ENCODE measurements around the gene BNIP3.
A peak's percentile ranks its signal among the peaks of the same experiment; 100 is the strongest.
"Not testable (repeated sequence)": the region's sequence is repeated elsewhere in the genome, so short reads cannot be mapped to it uniquely, and the experiment has no call there.

Gene BNIP3

GRCh38 chr10:131971591-131971990, 10.1 kb downstream of the BNIP3 start:
- in situ Hi-C loops (cut with HindIII; ENCODE audit: low pct_unique_long_range_greater_than_20kb, low sequenced_read_pairs): no loop called here
- no peak for DNase-seq (ENCODE audit: low read depth in 1 of 2, low spot score in 1 of 2)
- TF ChIP-seq JUND (IDR thresholded peaks at IDR 0.05; ENCODE audit: low read depth): no peak

GRCh38 chr10:131970946-131971345, 10.8 kb downstream of the BNIP3 start:
- no peak for TF ChIP-seq JUND (IDR thresholded peaks at IDR 0.05; ENCODE audit: low read depth)
- DNase-seq (ENCODE audit: low read depth in 1 of 2, low spot score in 1 of 2): no peak
- in situ Hi-C loops (cut with HindIII; ENCODE audit: low pct_unique_long_range_greater_than_20kb, low sequenced_read_pairs): no loop called here

DNA sequence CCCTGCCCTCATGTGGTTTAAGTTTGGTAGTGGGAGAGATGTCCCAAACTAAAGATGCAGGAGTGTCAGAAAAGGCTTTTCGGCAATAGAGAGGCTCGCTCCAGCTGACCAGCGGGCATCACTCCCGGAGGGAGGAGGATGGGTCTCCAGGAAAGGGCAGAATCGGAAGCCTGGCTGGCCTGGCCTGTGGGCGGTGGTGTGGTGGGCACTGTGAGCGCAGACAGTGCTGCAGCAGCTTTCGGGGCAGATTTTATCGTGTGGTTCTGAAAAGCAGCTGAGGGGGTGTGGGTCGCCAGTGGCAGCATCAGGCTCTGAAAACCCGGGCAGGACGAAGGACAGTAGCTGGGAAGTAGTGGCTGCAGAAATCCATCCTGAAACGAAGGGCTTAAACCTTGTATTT, 12.8 kb downstream of the BNIP3 start:
- no peak for TF ChIP-seq JUND (IDR thresholded peaks at IDR 0.05; ENCODE audit: low read depth)
- no peak for DNase-seq (ENCODE audit: low read depth in 1 of 2, low spot score in 1 of 2)
- in situ Hi-C loops (cut with HindIII; ENCODE audit: low pct_unique_long_range_greater_than_20kb, low sequenced_read_pairs): no loop called here

DNA sequence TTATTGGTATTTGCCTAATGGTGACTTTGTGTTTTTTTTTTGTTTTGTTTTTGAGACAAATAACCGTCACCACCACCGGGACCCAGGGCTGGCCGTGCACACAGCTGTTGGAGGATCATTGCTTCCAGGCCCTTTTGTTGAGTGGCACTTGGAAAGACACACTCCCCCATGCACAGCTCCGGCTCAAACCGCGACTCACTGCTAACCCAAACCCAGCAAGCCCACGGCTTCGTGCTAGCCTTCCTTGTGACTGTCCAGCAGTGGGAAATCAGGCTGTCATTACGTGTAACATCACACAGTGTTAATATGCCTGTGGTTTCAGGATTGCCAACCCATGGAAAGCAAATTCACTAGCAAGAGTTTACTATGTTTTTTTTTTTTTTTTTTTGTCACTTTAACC, 17.4 kb downstream of the BNIP3 start:
- in situ Hi-C loops (cut with HindIII; ENCODE audit: low pct_unique_long_range_greater_than_20kb, low sequenced_read_pairs): no loop called here
- no peak for DNase-seq (ENCODE audit: low read depth in 1 of 2, low spot score in 1 of 2)

GRCh38 chr10:131963811-131964210, 17.9 kb downstream of the BNIP3 start:
- no peak for TF ChIP-seq JUND (IDR thresholded peaks at IDR 0.05; ENCODE audit: low read depth)
- in situ Hi-C loops (cut with HindIII; ENCODE audit: low pct_unique_long_range_greater_than_20kb, low sequenced_read_pairs): no loop called here
- DNase-seq (ENCODE audit: low read depth in 1 of 2, low spot score in 1 of 2): no peak

More for the DNA sequence above, 17.4 kb downstream of the BNIP3 start:
- no peak for TF ChIP-seq JUND (IDR thresholded peaks at IDR 0.05; ENCODE audit: low read depth)

- DNase-seq (ENCODE audit: low read depth in 1 of 2, low spot score in 1 of 2): no peak
- in situ Hi-C loops (cut with HindIII; ENCODE audit: low pct_unique_long_range_greater_than_20kb, low sequenced_read_pairs): no loop called here
These were observed 18.4 kb downstream of the BNIP3 start for GRCh38 chr10:131963350-131963749.

DNA sequence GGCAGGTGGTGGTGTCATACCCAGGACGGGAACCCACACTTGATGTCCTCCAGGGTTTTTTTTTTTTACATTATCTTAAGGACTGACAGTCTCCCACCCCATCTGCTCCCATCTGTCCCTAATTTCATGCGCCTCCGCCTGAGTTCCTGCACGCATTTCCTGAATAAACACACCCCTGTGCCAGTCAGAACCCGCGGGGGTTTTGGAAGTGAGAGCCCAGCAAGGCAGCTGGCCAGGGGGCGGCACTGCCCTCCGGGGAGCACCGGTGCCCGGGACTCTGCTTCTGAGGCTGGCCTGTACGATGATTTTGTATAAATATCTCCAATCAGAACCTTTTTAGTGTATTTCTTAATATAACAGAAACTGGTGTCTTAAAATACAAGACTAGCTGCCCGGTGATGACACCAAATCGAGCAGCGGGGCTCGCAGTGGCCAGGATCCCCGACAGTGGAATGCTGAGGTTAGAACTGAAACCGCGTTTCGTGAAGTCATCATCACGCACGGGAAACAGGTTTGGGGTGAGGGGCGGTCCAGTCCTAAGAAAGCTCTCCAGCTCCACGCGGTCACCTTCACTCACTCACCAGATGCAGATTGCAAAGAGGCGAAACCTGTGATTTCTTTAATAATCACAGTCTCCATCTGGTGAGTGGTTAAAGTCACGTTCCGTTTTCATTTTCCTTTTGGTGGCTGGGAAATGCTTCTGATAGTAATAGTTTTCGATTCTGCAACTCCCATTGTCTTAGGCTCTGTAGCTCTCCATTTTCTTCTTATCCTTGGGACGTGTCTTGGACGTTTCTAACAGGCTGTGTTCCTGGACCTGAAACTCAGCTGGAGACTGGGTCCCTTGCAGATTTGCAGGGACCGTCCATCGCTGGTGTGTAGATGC, 19.7 kb downstream of the BNIP3 start:
- in situ Hi-C loops (cut with HindIII; ENCODE audit: low pct_unique_long_range_greater_than_20kb, low sequenced_read_pairs): no loop called here
- TF ChIP-seq JUND (IDR thresholded peaks at IDR 0.05; ENCODE audit: low read depth): no peak
- DNase-seq (ENCODE audit: low read depth in 1 of 2, low spot score in 1 of 2): peak in 1 of 2 experiments; percentile 59

More at GRCh38 chr10:131963350-131963749, 18.4 kb downstream of the BNIP3 start:
- TF ChIP-seq JUND (IDR thresholded peaks at IDR 0.05; ENCODE audit: low read depth): no peak

DNA sequence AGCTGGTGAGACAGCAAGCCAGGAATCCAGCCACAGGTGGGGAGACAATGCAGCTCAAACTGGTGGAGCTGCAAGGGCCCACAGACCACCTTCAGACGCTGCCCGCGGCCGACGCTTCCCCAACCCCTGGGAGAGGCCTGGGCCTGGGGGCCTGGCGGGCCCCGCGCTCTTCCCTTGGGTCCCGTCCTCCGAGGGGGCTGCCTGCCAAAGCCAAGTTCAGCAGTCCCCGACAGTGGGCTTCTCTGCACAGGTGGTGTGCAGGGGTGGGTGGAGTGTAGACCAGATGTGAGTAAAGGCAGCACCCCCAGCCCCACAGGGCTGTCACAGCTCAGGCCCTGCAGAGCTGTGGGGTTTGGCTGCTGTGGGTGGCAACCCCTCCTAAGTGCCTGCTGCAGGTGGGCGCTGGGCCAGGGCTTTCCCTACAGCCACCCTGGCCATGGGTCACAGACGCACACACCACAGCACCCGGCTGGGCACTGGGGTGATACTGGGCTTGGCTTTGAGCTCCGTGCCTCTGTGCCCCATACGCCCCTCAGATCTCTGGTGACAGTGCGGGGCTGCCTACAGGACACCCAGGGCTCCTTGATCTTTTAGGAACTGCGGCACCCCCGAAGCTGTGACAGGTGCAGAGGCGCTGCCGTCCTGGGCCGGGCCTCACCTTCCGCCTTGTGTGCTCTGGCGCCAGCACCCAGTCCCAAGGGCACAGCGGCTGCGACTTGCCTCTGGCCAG, 20.5 kb downstream of the BNIP3 start:
- no peak for TF ChIP-seq JUND (IDR thresholded peaks at IDR 0.05; ENCODE audit: low read depth)
- DNase-seq (ENCODE audit: low read depth in 1 of 2, low spot score in 1 of 2): no peak
- in situ Hi-C loops (cut with HindIII; ENCODE audit: low pct_unique_long_range_greater_than_20kb, low sequenced_read_pairs): no loop called here

DNA sequence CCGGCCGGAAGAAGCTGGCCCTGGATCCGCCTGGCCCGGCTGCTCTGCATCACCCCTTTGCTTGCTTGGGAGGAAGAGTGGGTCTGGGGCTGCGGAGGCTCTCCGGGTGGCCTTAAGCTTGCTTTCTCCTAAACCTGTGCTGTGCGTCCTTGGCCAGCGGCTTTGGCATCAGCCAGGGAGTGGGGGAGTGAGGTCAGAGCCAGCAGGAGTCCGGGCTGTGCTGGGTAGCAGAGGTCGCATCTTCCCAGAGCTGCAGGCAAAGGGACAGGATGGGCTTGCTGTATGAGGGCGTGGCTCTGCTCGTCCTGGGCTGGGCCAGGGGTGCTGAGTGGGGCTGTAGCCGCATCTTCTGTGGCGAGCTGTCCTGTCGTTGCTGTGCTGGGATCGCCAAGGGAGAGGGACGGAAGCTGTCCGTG, 21.1 kb downstream of the BNIP3 start:
- no peak for TF ChIP-seq JUND (IDR thresholded peaks at IDR 0.05; ENCODE audit: low read depth)
- DNase-seq (ENCODE audit: low read depth in 1 of 2, low spot score in 1 of 2): no peak
- in situ Hi-C loops (cut with HindIII; ENCODE audit: low pct_unique_long_range_greater_than_20kb, low sequenced_read_pairs): no loop called here

- in situ Hi-C loops (cut with HindIII; ENCODE audit: low pct_unique_long_range_greater_than_20kb, low sequenced_read_pairs): no loop called here
- no peak for DNase-seq (ENCODE audit: low read depth in 1 of 2, low spot score in 1 of 2)
- no peak for TF ChIP-seq JUND (IDR thresholded peaks at IDR 0.05; ENCODE audit: low read depth)
These were observed 21.9 kb downstream of the BNIP3 start for GRCh38 chr10:131959841-131960240.

GRCh38 chr10:131955591-131956340, 26.0 kb downstream of the BNIP3 start:
- TF ChIP-seq JUND (IDR thresholded peaks at IDR 0.05; ENCODE audit: low read depth): no peak
- in situ Hi-C loops (cut with HindIII; ENCODE audit: low pct_unique_long_range_greater_than_20kb, low sequenced_read_pairs): no loop called here
- DNase-seq (ENCODE audit: low read depth in 1 of 2, low spot score in 1 of 2): no peak

- DNase-seq (ENCODE audit: low read depth in 1 of 2, low spot score in 1 of 2): no peak
- no peak for TF ChIP-seq JUND (IDR thresholded peaks at IDR 0.05; ENCODE audit: low read depth)
- in situ Hi-C loops (cut with HindIII; ENCODE audit: low pct_unique_long_range_greater_than_20kb, low sequenced_read_pairs): no loop called here
These were observed 27.3 kb downstream of the BNIP3 start for GRCh38 chr10:131954356-131954965.

DNA sequence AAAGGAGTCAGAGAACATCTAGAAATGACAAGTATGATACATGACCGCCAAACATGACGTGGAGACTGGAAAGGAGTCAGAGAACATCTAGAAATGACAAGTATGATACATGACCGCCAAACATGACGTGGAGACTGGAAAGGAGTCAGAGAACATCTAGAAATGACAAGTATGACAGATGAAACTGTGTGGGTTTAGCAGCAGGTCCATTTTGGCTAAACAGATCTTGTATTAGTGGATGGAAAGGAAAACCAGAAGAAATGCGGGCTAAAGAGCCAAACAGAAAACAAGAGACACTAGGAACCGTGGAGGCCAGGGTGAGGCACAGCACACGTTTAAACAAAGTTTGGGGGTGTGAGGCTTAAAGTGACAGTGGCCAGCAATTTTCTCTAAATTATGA, 31.8 kb downstream of the BNIP3 start:
- in situ Hi-C loops (cut with HindIII; ENCODE audit: low pct_unique_long_range_greater_than_20kb, low sequenced_read_pairs); DNase-seq (ENCODE audit: low read depth in 1 of 2, low spot score in 1 of 2): not testable (repeated sequence)

All from T47D (cell line).